Effector memory CD4-positive, alpha-beta T cell (primary cell): ENCODE results near the gene PTPRN2.

Source experiments
- DNase-seq, 3 donors: peaks; one replicate each; pipeline ENCODE4 v3.0.0-alpha.2; 2020
- H3K27ac ChIP-seq: 2 replicates; pipeline ENCODE4 v1.7.0; 2013; ENCODE audit warnings: mild to moderate bottlenecking, low read length, moderate library complexity; ENCODE audit not compliant: insufficient read depth, poor library complexity, severe bottlenecking
- H3K27me3 ChIP-seq: replicated peaks from 2 replicates; pipeline ENCODE4 v1.7.0; 2013; ENCODE audit warnings: mild to moderate bottlenecking, low read length; ENCODE audit not compliant: insufficient read depth, control insufficient read depth, poor library complexity, severe bottlenecking
- H3K36me3 ChIP-seq: 2 replicates; pipeline ENCODE4 v1.7.0; 2013; ENCODE audit warnings: mild to moderate bottlenecking, low read length, moderate library complexity; ENCODE audit not compliant: control insufficient read depth, insufficient read depth
- H3K4me1 ChIP-seq: 2 replicates; pipeline ENCODE4 v1.7.0; 2013; ENCODE audit warnings: low read length, mild to moderate bottlenecking; ENCODE audit not compliant: control insufficient read depth, insufficient read depth, poor library complexity, severe bottlenecking
- H3K4me3 ChIP-seq: 2 replicates; pipeline ENCODE4 v1.7.0; 2013; ENCODE audit warnings: low read length, low read depth, mild to moderate bottlenecking; ENCODE audit not compliant: insufficient read depth, poor library complexity, severe bottlenecking
- H3K9me3 ChIP-seq: 2 replicates; pipeline ENCODE4 v1.7.0; 2013; ENCODE audit warnings: mild to moderate bottlenecking, low read length, moderate library complexity; ENCODE audit not compliant: control insufficient read depth

Gene PTPRN2

DNA sequence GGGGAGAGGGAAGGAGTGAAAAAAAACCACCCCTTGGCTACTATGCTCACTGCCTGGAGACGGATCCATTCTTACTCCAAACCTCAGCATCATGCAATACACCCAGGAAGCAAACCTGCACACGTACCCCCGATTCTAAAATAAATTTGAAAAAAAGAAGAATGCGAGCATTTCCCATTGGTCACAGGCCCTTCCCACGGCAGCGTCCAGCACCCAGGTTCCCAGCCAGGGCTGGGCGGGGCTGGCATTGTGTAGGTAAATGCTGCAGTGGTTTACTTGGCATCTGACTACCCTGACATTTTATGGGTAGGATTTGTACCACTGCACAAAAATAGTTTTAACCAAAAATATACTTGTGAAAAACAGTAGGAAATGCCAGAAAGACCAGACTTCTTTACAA lies 831.9 kb downstream of the PTPRN2 start:
- Histone ChIP-seq H3K36me3 (no peaks in the 10 kb centered on the region), H3K27ac (no peak overlapping the region), H3K27me3 (no peaks in the 10 kb centered on the region), H3K9me3 (no peaks in the 10 kb centered on the region), H3K4me1 (no peaks in the 10 kb centered on the region), H3K4me3 (no peak overlapping the region)
- no peak for DNase-seq

DNA sequence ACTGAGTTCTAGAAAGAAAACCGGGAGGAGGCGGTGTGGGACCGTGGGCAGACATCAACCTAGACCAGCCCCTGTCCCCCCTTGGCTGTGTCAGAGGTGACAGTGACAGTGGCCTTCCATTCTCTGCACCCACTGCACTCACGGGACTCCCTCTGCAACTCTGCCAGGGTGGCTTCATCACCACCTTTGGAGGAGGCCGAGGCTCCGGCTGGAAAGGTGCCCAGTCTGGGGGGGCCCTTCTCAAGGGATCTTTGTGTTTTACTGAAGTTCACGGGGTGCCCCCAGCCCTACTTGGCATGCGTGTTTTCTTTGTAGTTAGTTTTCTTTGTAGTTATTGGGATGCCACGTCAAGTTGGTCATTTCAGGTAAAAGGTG lies 833.2 kb downstream of the PTPRN2 start:
- no peak for DNase-seq
- Histone ChIP-seq H3K36me3 (no peaks in the 10 kb centered on the region), H3K27me3 (no peaks in the 10 kb centered on the region), H3K27ac (no peak overlapping the region), H3K4me1 (no peaks in the 10 kb centered on the region), H3K4me3 (no peak overlapping the region), H3K9me3 (no peaks in the 10 kb centered on the region)

DNA sequence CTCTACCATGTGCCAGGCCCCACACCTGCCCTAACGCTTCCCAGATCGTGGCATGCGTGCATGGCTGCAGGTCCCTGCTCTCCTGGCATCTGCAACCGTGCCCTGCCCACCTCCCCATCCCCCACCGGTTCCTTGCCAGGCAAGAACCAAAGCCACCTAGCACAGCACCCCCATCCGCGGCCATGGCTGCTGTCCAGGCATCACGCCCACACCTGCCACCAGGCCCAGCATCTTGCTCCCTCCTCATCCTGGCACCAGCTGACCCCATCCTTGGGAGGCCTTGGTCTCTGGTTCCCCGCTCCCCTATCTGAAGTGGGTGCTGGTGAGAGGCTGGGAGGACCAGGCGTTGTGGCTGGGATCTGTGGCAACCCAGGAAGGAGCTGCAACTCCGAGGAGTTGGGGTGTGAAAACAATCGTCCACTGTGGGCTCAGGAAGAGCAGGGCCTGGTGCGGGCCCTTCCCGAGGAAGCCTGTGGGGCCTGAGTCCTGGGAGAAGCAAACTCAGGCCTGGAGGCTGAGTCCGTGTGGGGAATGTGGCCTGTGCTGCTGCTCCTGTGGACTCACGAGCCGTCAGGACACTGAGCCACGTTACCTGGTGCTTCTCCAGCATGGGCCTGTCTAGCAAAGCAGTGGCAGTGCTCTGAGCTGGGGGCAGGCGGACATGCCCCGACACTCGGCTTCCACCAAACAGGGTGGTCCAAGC lies 833.8 kb downstream of the PTPRN2 start:
- no peaks in the 10 kb centered on the region for H3K9me3 ChIP-seq
- no peaks in the 10 kb centered on the region for H3K4me1 ChIP-seq
- no peaks in the 10 kb centered on the region for H3K27me3 ChIP-seq
- no peak overlapping the region for H3K4me3 ChIP-seq
- H3K36me3 ChIP-seq = no peaks in the 10 kb centered on the region
- no peak overlapping the region for H3K27ac ChIP-seq
- no peak for DNase-seq

DNA sequence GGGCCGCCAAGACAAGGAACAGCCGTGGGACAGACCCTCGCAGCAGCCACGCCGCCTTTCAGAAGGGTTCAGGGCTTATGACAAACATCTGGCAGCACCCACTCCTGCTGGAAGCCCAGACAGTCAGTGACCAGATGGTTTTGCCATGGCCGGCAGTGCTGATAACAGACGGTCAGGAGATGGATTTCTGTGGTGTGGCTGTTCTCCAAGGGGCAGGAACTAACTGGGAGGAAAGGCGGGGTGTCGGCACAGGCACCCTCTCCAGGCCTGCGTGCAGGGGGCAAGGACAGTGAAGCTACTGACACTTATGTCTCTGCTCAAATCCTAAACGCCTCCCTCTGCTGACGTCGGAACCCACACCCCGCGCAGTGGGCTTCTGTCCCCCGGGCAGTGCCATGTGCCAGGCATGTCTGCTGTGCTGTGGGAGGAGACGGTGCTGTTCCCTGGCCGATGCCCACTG lies 834.8 kb downstream of the PTPRN2 start:
- DNase-seq = no peak
- Histone ChIP-seq H3K27ac (no peak overlapping the region), H3K4me1 (no peaks in the 10 kb centered on the region), H3K36me3 (no peaks in the 10 kb centered on the region), H3K4me3 (no peak overlapping the region), H3K9me3 (no peaks in the 10 kb centered on the region), H3K27me3 (no peaks in the 10 kb centered on the region)

DNA sequence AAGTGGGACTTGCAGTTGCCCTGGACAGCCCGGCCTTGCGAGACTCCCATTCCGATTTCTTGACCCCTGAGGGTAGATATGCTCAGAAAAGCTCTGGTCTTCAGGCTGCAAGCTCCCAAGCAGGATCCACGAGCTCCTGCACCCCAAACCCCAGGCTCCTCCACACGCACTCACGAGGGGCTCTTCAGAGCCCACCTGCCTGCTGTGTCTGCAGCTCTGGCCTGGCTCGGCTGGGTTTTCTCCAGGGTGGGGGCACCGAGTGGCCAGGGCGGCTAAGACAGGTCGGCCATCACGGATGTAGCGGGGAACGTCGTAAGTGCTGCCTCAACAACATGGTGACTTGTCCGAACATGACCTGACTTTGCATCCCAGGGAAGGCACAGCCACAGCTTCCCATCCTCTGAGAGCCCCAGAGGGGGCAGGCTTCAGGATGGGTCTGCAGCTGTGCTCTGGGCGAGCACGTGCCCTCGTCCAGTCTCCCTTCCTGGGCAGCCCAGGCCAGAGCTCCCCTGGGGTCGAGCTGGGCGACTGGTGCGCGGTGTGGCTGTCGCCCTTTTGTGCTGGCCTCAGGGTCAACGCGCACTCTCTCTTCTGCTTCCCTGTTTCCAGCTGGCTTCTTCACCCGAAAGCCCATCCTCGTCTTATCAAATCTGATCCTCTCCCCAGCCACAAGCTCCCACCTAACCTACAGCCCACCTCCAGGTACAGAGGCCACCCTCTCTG lies 835.5 kb downstream of the PTPRN2 start:
- H3K36me3 ChIP-seq = no peaks in the 10 kb centered on the region
- H3K4me1 ChIP-seq = no peaks in the 10 kb centered on the region
- H3K9me3 ChIP-seq = no peaks in the 10 kb centered on the region
- H3K27me3 ChIP-seq = no peaks in the 10 kb centered on the region
- no peak overlapping the region for H3K4me3 ChIP-seq
- no peak for DNase-seq
- no peak overlapping the region for H3K27ac ChIP-seq

DNA sequence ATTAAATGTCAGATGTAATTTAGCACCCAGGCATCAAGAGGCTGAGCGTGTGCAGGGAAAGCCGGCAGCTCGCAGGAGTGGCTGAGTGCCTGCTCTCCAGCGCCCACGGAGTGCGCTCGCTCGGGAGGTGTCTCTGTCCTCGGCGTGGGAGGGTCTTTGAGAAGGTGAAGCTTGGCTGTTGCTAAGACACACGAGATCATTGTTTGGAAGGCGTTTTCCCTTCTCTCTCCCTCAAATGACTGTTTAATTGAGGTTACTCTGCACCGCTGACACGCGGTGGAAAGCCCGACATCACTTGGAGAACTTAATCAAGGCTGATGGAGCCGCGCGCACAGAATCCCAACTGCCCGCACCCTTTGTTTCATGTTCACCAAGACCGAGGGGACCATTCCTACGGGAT lies 836.2 kb downstream of the PTPRN2 start:
- no peak for DNase-seq
- no peak overlapping the region for H3K4me3 ChIP-seq
- H3K9me3 ChIP-seq = no peaks in the 10 kb centered on the region
- H3K36me3 ChIP-seq = no peaks in the 10 kb centered on the region
- H3K4me1 ChIP-seq = no peaks in the 10 kb centered on the region
- no peaks in the 10 kb centered on the region for H3K27me3 ChIP-seq
- no peak overlapping the region for H3K27ac ChIP-seq

DNA sequence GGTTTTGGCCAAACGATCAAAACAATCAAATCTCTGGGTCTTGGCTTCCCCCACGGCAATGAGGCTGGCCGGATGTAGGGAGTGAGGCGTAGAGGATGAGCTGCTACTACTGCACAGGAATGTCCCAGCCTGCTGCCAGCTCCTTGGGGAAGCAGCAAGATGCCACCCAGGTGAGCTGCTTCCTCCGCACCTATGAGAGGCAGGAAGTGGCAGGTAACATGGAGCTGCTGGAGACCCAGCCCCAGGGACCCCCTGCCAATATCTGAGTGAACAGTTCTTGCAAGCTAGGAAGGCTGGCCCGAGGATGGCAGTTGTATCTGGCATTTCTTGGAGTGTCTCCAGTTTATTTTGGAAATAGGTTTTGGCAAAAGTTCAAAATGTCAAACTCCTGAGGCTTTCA lies 837.3 kb downstream of the PTPRN2 start:
- no peak for DNase-seq
- no peak overlapping the region for H3K4me3 ChIP-seq
- H3K27me3 ChIP-seq = no peaks in the 10 kb centered on the region
- no peak overlapping the region for H3K27ac ChIP-seq
- no peaks in the 10 kb centered on the region for H3K9me3 ChIP-seq
- no peaks in the 10 kb centered on the region for H3K4me1 ChIP-seq
- H3K36me3 ChIP-seq = no peaks in the 10 kb centered on the region

DNA sequence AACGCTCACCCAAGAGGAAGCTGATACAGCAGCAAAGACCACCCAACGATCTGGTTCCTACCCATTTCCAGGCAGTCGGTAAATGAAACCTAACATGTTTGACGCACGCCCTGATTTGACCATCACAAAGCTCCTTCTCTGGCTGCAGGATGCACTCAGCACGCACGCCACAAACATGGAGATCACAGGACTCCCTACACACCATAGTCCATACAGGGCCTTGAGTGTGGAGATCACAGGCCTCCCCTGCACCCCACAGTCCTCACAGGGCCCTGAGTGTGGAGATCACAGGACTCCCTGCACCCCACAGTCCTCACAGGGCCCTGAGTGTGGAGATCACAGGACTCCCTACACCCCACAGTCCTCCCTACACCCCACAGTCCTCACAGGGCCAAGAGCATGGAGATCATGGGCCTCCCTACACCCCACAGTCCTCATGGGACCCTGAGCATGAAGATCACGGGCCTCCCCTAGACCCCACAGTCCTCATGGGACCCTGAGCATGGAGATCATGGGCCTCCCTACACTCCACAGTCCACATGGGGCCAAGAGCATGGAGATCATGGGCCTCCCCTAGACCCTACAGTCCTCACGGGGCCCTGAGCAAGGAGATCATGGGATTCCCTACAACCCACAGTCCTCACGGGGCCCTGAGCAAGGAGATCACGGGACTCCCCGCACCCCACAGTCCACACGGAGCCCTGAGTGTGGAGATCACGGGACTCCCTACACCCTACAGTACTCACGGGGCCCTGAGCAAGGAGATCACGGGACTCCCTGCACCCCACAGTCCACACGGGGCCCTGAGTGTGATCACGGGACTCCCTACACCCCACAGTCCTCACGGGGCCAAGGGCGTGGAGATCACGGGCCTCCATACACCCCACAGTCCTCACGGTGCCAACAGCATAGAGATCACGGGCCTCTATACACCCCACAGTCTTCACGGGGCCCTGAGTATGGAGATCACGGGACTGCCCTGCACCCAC lies 841.6 kb downstream of the PTPRN2 start:
- no peak for DNase-seq
- H3K27ac ChIP-seq = no peak overlapping the region

DNA sequence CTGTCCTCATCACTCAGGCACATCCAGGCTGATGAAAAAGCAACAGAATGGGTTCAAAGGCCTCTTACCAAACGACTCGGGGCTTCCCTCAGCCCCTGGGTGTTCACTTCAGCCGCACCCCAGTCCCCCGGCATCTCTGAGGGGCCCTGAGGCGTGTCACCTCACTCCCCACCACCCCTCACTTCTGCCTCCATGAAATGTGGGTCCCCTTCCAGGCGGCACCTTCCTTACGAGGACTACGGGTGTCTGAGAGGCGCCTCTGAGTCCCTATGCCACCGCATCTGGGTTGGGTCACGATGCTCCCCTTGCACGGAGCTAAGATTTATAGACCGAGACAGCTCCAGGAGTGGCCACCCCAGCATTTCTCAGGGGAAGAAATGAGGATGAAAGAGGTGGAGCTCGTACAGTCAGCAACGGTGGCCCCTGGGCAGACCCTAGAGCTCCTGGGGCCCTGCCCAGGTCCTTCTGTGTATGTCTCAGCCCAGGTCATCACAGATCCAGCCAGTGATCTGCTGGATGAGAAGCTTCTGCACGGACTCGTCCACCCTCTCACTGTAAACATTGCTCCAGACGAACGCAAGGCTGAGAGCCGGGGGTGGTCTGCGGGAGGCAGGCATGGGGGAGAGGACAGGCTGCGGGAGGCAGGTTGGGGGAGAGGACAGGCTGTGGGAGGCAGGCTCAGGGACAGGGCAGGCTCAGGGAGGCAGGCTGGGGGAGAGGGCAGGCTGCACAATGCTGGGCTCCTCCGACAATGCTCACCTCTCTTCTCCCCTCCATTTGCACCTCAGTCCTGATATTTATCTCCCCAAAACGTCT lies 842.6 kb downstream of the PTPRN2 start:
- no peak for DNase-seq
- Histone ChIP-seq H3K27ac (no peak overlapping the region), H3K9me3 (no peaks in the 10 kb centered on the region), H3K36me3 (no peaks in the 10 kb centered on the region), H3K27me3 (no peaks in the 10 kb centered on the region), H3K4me1 (no peaks in the 10 kb centered on the region), H3K4me3 (no peak overlapping the region)

More for the DNA sequence above, 841.6 kb downstream of the PTPRN2 start:
- Histone ChIP-seq H3K9me3 (no peaks in the 10 kb centered on the region), H3K36me3 (no peaks in the 10 kb centered on the region), H3K4me1 (no peaks in the 10 kb centered on the region), H3K27me3 (no peaks in the 10 kb centered on the region), H3K4me3 (no peak overlapping the region)
